H1 (cell line): Measurements from ENCODE around the gene ARL14EPL. TPM values are rescaled to one million over a fixed set of nuclear protein-coding genes. Genes with fewer than 3 reads are reported as not detected.

Experiments used
- NANOG ChIP-seq: IDR thresholded peaks from 2 replicates; pipeline ENCODE4 v1.6.1; 2011; ENCODE audit warnings: low read length, low read depth, mild to moderate bottlenecking, inconsistent platforms; ENCODE audit not compliant: insufficient read depth, poor library complexity, severe bottlenecking
- polyA plus RNA-seq, 7 experiments: library from polyadenylated mRNA; depleted of rRNA in 3 of 7; stranded (reverse) in 5 of 7; unstranded in 2 of 7; fragments of >200 nt in 5 of 7; fragments of 200-250 nt in 2 of 7; gene quantifications; 1 replicate in 5 of 7; 2 replicates in 1 of 7; 4 replicates in 1 of 7; pipeline versions ENCODE4 v1.2.1 to v1.2.3, GENCODE V29; 2011 to 2013; ENCODE audit warnings: missing spikeins in 2 of 7, mixed read lengths in 2 of 7
- total RNA-seq: library from RNA; stranded (reverse); fragmentation: NEBNext Ultra II Directional; extraction: Animal tissue kit (Norgen Biotek cat#: 25700); gene quantifications from 2 replicates; pipeline ENCODE4 v1.2.1, GENCODE V29; 2021

Gene ARL14EPL
- total and polyA plus RNA-seq, 2 of the 8 experiments (the other 6 are each of a cell fraction or from before 2014, with no cell fraction given) = not detected

DNA sequence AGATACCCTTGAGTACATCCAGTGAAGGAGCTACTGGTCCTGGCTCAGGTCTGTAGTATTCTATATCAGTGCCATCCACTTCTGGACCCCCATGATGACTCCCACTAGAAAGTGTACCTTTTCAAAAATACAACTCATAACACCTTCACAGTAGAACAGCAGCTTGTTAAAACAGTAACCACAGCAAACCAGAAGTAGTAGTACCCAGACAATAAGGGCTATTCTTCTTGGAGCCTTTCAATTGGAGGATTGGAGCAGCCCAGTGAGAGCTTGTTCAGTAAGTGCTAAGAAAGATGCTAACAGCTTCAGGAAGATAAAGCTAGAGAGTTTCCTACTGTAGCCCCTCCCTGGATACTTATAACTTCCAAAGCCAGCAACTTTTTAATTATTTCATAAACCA lies 10.1 kb downstream of the ARL14EPL start (continued):
- no peak for TF ChIP-seq NANOG
